GM19452 (cell line): ENCODE results near the gene SUMO3.
"Not testable (repeated sequence)": the region's sequence is repeated elsewhere in the genome, so short reads cannot be mapped to it uniquely, and the experiment has no call there.

Source experiments
- ATAC-seq: cut with Tn5 transposase; IDR thresholded peaks from one replicate; pipeline ENCODE4 v1.9.1; 2021; ENCODE audit not compliant: unreplicated experiment

SUMO3 gene

DNA sequence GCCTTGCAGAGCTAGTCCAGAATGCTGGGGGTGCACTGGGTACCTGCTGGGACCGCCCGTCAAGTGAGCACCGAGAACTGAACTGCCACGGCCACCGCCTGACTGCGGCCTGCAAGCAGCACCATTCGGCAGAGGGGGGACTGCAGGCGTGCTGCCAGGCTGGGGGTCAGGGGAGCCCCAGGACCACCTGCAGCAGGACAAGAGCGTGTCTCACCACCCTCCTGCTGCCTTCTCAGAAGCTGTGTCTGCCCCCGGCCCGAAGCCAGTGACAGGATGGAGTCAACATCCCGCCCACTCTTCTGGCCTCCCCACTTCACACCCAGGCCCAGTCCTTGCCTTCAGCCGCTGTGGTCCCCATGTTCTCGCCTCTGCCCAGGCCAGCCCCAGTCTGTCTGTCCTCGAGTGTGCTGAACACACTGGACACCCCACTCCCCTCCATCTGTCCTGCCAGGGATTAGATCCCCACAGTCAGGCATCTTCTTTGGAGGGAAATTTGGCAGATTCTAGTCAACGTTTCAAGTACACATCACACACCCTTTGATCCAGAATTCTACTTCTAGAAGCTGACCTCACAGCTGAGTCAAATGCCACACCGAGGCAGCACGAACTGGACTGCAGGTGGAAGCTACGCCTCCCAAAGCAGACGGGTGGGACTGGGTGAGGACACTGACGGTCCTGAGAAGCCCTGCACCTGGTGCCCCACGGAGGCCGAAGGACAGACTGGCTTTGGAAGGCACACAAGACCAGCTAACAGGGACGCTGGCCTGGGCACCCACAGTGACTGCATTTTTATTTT lies 29.6 kb upstream of the SUMO3 start:
- no peak for ATAC-seq

DNA sequence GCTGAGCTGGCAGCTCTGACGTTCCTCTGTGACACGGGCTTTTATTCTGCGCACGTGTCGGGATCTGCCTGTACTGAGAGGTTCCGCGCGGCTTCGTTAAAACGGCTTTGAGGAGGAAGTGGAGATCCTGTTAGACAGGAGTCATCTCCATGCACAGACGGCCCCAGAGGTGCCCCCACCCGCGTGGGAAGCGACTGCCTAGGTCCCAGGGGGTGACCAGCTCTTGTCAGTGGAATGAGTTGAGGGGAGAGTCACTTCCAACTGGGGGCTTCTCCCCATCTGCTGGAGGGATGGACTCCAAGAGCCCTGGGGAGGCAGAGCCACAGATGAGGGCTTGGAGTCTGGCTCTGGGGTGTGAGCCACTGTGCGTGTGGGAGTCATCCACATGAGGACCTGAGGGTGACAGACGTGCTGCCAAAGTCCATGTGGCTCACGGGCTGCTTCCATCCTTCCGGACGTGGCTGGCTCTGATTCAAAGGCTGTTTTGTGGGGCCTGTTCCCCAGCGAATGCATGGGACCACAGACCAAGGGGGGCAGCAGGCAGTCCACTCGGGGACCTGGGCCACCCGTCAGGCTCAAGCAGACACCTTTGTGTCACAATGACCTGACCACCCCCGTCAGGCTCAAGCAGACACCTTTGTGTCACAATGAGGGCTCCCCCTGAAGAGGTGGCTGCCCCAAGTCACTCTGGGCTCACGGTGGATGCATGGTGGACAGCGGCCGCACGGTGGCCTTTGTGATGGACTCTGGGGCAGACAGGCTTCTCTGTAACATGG lies 28.8 kb upstream of the SUMO3 start:
- ATAC-seq = no peak

DNA sequence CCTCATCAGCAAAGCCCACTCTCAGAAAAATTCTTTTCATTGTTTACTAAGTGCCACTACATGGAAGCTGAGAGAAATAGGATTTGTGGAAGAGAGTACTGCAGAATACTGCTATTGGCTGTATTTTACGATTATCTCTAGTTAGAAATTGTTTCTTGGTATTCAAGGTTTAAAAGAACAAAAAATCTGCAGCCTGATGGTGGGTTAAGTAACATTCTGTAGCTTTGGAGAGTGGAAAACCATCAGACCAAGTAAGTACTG lies 28.3 kb upstream of the SUMO3 start:
- no peak for ATAC-seq

DNA sequence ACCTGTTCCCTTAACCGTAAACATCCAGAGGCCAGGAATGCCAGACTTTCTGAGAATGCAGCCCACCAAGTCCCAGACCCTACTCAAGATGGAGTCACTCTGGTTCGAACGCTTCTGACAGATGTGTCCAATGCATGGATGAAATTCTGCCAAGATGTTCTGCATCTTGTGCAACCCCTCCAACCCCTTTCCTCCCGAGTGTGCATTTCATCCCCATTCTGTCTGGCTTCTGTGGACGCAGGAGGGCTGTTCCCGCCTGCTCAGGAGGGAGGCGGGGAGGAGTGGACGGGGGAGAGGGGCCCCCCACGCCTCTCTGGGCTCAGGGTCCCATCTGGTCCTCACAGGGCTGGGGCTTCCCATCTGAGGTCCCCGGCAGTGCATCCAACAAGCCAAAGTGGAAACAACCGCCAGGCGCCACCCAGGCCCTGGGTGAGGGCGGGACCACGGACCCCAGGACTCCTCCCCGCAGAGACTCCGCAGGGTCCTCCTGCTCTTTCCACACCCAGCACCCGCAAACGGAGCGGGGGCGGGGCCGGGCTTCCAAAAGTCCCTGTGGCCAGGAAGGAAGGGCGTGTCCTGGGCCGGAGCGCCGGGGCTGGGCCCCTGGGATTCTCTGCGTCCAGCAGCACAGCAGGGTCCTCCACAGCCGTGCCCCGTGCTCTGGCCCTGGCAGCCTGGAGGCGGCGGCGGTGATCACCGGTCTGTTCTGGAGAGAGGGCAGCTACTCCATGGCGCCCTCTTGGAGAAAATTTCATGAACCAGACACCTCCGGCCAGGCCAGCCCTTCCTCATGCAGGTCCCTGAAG lies 27.8 kb upstream of the SUMO3 start:
- ATAC-seq = no peak

DNA sequence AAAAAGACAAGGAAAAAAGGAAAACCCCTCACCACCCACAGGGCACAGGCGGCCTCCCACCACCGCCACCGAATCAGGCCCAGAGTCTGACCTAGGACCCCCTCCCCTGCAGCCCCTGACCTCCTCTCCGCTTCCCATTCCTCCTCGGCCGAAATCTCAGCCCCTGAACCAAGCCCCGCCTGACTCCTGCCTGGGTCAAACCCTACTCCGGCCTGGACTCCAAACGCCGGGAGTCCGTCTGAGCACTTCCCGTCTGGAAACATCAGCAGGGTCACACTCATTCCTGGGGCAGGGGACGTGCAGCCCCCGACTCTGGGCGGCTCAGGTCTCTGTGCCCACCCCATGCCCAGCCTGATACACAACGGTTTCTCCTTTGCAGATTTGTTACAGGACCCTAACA lies 26.4 kb upstream of the SUMO3 start:
- no peak for ATAC-seq

DNA sequence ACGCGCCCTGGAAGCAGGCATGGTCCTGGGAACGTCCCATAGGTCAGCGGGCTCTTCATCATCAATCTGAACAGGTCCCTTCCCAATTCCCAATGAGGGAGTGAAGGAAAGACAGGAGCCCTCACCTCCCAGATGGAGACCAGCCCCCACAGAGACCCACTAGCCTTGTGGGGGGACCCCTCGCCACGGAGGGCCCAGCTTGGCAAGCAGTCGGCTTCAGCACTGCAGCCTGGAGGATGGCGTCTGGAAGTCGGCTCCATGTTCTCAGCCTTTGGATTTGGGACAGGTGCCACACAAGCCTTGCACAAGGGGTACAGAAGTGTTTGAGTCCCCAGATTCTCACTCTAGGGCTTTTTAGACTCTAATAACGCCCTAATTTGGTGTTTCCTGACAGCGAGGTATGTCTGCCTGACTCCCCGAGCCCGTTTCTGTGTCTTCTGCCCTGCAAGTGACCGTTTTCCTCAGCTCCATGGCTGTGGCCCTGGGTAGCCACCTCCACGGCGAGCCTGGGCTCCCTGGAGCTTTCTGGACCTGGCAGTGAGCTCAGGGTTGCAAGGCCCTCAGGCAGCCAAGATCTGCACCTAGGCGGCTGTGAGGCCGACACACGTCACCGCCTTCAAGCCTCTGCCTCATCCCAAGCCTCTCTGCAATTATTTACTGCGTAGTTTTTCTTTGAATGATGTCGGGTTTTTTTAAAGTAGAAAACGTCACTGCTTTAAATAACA lies 25.0 kb upstream of the SUMO3 start:
- no peak for ATAC-seq

DNA sequence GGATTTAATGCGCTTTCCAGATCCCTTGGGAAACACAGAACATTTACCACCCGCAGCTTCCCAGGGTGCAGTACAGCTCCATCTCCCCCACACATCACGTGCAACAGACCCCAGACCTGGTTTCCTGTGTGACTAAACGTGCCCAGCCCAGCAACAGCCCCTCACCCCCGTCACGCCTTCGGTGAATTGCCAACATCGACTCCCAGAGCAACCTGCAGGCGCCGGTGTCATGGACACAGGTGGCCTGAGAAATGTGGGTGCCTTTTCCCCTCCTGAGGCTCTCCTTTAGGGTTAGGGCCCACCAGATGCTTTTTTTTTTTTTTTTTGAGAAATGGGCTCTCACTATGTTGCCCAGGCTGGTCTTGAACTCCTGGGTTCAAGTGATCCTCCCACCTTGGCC lies 24.2 kb upstream of the SUMO3 start:
- no peak for ATAC-seq

DNA sequence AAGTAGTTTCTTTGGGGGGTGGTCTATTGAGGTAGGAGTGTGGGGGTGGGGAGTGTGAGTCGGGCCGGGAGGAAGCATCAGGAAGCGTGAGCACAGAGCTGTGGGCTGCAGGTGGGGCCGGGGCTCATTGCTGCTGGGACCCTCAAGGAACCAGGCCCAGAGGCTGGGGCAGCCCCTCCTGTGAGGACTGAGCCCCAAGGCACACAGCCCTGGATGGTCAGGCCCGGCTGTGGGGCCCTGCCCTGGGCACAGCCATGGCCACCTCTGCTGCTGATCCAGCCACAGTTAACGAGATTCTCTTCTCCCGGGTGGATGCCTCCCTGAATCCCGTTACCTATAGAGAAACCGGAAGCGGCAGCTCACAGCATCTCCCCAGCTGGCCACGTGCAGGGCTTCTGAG lies 22.9 kb upstream of the SUMO3 start:
- no peak for ATAC-seq

DNA sequence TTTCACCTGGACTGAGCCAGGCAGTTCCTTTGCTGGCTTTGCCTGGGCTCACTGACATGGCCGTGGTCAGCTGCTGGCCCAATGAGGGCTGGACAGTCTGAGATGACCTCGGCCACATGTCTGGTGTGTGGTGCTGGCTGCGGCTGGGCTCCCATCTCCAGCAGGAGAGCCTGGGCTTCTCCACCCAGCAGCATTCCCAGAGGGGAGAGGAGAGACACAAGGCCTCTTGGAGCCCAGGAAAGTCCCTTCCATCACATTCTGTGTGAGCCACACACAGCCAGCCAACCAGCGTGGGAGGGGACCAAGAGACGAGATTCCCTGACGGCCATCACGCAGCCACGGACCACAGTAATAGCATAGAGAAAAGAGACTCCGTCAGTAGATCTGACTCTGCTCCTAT lies 21.1 kb upstream of the SUMO3 start:
- ATAC-seq = no peak

DNA sequence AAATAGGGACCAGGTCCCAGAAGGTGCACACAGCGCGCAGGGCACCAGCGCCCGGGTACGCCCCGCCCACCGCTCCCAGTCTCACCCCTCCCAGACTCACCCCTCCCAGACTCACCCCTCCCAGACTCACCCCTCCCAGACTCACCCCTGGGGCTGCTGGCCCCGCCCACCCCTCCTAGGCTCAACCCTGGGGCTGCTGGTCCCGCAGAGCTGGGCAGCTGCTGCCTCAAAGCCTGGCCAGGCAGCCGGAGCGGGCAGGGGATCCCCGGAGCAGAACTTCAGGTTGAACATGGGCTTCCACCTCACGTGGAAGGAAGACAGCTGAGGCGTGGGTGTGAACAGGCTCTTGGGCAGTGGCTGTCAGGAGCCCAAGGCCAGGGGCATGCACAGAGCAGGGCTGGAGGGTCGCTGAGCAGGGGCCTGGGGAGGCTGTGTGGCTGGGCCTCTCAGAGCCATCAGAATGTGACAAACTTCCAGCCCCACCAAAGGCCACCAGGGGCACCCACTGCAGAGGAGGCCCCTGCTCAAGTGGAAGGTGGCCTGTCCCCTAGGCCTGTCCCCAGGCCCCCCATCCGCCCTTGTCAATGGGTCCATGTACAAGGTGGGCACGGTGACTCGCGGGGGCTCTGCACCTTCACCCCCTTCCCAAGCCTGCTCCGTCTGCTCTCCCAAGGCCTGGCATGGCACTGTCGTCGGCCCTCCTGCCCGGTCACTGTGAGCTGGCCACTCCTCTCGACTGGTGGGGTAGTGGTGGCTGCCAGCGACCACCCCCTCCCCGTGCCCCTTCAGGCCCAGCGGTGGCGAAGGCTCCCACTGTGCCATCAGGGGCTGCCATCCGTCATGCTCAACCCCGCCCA lies 20.4 kb upstream of the SUMO3 start:
- ATAC-seq = no peak

DNA sequence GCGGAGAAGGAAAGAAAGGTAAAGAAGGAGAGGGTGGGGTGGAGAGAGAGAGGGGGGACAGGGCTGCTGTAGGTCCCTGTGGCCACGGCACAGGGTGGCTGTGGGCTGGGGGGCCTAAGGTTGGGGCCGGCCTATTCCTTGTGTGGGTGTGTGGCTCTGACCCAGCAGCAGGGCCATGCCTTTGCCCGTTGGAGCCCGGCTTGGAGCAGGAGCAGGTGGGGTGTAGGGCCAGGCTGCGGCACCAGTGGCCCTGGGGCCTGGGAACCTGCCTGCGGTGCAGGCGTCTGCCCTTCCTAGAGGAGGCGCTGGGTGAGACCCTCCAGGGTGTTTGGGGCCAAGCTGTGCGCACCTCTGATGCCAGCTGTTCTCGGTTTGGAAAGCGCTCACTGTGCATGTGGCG lies 19.7 kb upstream of the SUMO3 start:
- ATAC-seq = no peak

DNA sequence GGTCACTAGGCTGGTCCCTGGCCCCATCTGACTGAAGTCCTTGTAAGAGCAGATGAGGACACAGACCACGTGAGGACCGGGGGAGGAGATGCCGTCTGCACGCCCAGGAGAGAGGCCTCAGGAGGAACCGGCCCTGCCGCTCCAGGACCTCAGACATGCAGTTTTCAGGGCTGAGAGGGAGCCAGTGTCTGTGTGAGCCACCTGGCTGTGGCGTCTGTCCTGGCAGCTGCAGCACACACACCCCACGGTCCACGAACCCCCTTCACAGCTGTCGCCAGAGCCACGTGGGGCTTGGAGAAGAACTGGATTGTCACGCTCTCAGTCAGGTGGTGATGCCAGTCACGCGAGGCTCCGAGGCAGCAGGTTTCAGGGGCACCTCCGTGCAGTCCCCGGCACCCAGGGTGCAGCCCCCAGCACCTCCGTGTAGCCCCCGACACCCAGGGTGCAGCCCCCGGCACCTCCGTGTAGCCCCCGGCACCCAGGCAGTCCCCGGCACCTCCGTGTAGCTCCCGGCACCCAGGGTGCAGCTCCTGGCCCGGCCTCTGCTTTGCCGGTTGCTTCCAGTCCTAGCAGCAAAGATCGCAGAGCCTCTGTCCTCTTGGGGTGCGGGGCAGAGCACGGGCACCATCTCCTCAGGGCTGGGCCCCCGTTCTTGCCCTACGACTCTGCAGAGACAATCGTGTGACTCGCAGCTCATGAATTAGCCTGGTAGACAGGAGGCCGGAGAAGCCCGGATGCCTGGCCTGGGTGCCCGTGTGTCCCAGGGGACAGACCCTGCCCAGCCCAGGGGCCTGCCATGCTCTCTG lies 19.0 kb upstream of the SUMO3 start:
- ATAC-seq = no peak

DNA sequence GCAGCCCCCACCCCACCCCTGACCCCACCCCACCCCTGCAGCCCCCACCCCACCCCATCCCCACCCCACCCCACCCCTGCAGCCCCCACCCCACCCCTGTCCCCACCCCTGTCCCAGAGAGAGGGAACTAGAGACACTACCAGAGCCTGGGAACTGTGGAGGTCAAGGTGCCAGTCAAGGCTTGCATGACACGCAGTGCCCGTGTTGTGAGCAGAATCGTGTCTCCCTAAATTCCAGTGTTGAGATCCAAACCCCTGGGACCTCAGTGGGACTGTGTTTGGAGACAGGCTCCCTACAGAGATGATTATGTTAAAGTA lies 18.4 kb upstream of the SUMO3 start:
- ATAC-seq = no peak

DNA sequence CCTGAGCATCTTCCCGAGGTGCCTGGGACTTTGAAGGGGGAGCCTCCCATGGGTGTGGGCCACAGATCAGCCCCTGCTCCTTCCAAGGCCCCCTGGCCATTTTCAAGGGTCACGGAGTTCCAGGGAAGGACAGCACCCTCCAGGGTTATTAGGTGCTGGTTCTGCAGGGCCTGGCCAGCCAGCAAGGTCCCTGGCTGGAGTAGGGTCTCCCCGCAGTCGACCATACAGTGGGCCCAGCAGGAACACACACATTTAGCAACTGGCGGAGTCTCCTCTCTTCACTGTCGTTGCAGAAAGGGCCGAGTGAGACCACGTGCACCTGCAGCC lies 17.7 kb upstream of the SUMO3 start:
- ATAC-seq = no peak

DNA sequence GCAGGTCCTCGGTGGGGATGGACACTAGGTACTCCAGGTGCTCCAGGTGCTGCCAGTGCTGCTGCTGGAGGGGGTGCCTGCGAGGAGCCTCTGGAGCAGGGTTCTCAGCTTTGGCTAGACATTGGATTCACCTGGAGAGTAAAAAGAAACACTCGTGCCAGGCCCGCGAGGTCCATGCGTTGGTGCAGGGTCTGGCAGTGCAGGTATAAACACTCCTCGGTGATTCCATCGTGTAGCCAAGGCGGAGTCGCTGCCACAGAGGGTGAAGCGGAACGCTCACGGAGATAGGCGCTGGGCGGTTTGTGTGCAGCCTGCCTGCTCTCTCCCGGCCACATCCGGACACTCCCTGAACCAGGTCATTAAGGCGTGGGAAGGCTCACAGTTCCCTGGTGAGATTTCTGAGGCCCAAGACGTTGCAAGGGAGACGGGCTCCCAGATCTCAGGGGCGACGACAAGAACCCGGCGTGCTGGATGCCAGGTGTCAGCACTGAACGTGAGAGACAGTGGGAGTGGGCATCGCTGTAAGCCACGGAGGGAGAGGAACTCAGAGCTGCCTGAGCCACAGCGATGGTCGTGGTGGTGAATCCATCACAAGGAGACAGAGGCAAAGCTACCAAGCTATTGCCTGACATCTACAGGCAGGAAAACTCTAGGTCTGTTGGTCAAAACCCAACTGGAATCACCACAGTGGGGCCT lies 17.2 kb upstream of the SUMO3 start:
- ATAC-seq = no peak

DNA sequence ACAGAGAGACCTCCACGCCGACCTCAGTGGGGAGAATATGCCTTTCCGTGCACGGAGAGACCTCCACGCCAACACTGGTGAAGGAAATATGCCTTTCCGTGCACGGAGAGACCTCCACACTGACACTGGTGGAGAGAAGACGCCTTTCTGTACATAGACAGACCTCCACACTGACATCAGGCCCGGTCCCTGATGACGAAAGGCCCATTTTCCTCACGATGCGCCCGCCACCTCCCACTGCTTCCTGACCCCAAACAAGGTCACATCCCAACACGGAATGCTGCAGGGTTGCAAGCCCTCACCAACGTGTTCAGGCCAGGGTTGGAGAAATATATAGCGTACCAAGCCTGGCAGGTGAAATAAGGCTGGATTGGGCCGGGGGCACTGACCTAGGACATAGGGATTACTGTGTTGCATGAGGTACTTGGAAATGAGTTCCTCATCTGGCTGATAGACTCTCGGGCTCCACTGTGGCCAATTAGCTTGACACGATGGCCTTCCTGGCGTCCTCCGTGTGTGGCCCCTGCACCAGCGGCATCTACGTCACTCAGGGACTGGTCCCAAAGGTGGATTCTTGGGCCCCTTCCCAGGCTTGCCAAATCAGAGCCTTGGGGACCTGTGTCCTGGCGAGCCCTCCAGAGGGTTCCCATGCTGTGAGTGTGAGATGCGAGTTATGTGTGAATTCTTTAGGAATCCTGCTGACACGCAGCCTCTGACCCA lies 16.5 kb upstream of the SUMO3 start:
- no peak for ATAC-seq

DNA sequence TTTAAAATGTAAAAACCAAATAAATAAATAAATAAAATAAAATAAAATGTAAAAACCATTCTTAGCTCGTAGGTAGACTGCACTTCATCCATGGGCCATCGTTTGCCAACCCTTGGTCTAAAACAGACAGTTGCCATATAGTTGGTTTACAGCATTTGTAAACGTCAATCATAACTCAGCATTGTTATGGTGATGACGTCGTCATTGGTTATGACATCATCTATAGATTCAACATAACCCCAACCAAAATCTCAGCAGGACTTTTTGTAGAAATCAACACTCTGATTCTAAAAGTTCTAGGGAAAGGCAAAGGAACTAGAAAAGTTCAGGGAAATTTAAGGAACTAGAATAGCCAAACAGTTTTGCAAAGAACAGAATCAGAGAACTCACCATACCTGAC lies 15.8 kb upstream of the SUMO3 start:
- no peak for ATAC-seq

DNA sequence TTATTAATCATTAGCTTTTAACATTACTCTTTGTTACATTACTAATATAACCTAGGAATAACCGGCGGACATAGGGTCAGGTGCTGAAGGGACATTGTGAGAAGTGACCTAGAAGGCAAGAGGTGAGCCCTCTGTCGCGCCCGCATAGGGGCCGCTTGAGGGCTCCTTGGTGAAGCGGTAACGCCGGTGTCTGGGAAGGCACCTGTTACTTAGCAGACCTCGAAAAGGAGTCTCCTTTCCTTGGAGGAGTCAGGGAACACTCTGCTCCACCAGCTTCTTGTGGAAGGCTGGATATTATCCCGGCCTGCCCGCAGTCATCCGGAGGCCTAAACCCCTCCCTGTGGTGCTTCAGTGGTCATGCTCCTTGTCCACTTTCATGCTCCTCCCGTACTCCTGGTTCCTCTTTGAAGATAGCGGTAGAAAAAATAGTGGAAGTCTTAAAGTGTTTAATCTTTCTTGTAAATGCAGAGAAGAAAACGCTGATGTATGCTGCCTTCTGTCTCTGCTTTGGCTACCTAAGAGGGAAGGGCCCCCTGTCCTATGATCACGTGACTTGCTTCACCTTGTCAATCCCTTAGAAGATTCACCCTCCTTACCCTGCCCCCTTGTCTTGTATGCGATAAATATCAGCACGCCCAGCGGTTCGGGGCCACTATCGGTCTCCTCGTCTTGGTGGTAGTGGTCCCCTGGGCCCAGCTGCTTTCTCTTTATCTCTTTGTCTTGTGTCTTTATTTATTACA lies 14.8 kb upstream of the SUMO3 start:
- ATAC-seq = not testable (repeated sequence)
